Activated CD4-positive, alpha-beta memory T cell treated with anti-CD3 and anti-CD28 coated beads for 36 hours (primary cell): ENCODE results near the gene MYBBP1A. TPM values are rescaled to one million over a fixed set of nuclear protein-coding genes. Genes with fewer than 3 reads are reported as not detected.

ENCODE experiments used
- CTCF ChIA-PET: fragments of 350-600 bp; sonication (Branson Sonifier 250); formaldehyde crosslinking; loops from one replicate; lab custom pipeline; 2021; ENCODE audit warnings: antibody characterized with exemption, inconsistent platforms; lab: Charles Lee
- POLR2A ChIA-PET: fragments of 350-600 bp; sonication (Branson Sonifier 250); formaldehyde crosslinking; loops from one replicate; lab custom pipeline; 2021; ENCODE audit warnings: antibody characterized with exemption; lab: Charles Lee
- DNase-seq: peaks from one replicate; pipeline ENCODE4 v3.0.0-alpha.2; 2020
- H3K27ac Mint-ChIP-seq: one replicate; pipeline ENCODE4 v1.8.0; 2021; ENCODE audit warnings: mixed read lengths
- H3K27me3 Mint-ChIP-seq: one replicate; pipeline ENCODE4 v1.8.0; 2021; ENCODE audit warnings: mixed read lengths
- H3K36me3 Mint-ChIP-seq: one replicate; pipeline ENCODE4 v1.8.0; 2021; ENCODE audit warnings: mixed read lengths
- H3K4me1 Mint-ChIP-seq: one replicate; pipeline ENCODE4 v1.8.0; 2021; ENCODE audit warnings: low read depth, mixed read lengths
- H3K4me3 Mint-ChIP-seq: one replicate; pipeline ENCODE4 v1.8.0; 2021; ENCODE audit warnings: mild to moderate bottlenecking, mixed read lengths
- H3K9me3 Mint-ChIP-seq: one replicate; pipeline ENCODE4 v1.8.0; 2021; ENCODE audit warnings: mixed read lengths
- intact Hi-C: fragments of 100-400 bp; cut with micrococcal nuclease; formaldehyde crosslinking; loops from one replicate; pipeline ENCODE4 v1.15.1; 2023
- total RNA-seq, 2 experiments: library from RNA; stranded (reverse); gene quantifications; one replicate each; pipeline ENCODE4 v1.2.3, GENCODE V29; 2021

MYBBP1A gene
- total RNA-seq, 2 experiments from 2014 or later: 66.6 to 70.8 TPM

DNA sequence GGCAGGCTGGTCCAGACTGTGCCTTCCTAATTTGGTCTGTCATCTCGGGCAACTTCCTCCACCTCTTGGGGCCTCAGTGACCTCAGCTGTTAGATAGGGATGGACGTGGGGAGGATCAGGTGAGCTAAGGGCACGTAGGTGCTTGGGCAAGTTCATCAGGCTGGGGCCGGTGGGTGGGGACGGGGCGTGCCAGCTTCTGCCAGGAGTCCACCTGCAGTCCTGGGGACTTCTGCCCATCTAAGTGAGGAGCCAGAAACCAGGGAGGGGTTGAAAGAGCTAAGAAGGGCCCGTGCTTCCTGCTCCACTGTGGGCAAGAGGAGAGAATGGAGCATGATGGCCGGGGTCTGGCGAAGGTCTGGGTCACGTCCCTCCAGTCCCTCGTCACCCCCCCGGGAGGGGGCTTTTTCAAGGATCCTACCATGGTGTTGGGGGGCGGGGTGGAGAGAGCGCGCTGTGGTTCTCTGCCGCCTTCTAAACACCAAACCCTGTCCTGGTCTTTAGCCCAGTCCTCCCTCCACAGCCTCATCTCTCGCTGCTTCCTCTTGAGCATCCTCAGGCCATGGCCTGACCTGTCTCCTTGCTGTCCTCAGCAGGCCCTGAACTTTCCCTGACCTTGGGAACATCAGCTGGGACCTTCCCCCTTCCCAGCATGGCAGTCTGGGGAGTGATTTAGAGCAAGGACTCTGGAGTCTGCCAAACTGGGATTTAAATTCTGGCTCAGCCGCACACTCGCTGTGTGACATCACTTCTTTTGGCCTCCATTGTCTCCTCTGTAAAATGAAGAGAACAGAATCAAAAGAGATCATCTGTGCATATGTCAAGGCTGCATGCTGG, 34.9 kb downstream of the MYBBP1A start:
- ChIA-PET CTCF (interaction anchor here (0.6 kb wide), 1 partner anchor 34 kb away, joined by 3 read pairs; no protein-coding TSS in a partner anchor), POLR2A (no interaction called here)
- no peaks in the 10 kb centered on the region for H3K9me3 Mint-ChIP-seq

DNA sequence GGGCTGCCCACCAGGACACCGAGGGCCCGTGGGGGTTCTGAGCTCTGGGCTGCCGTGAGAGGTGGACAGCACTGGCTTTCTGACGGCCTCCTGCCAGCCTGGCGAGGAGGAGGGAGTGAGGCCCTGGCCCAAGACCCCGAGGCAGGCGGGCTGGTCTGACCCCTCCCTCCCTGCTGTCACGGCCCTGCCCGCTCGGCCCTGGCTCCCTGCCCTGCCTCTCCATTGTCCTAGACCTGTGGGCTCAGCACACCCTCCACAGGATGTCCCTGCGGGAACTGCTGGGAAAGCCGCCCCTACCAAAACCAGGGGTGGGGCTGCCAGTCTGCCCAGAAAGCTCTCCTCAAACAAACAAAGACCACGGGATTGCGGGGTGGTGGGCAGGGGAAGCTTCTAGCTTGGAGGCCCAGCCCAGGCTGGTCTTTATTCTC, 35.8 kb downstream of the MYBBP1A start:
- no peaks in the 10 kb centered on the region for H3K36me3 Mint-ChIP-seq
- no peak overlapping the region for H3K4me3 Mint-ChIP-seq
- no peaks in the 10 kb centered on the region for H3K27me3 Mint-ChIP-seq
- CTCF ChIA-PET: interaction anchor here (0.6 kb wide), 1 partner anchor 33 kb away, joined by 3 read pairs; no protein-coding TSS in a partner anchor
- H3K9me3 Mint-ChIP-seq: no peaks in the 10 kb centered on the region
- H3K27ac Mint-ChIP-seq: no peak overlapping the region
- POLR2A ChIA-PET: no interaction called here
- H3K4me1 Mint-ChIP-seq: no peaks in the 10 kb centered on the region
- intact Hi-C loops: no loop called here
- DNase-seq: no peak

More for the DNA sequence above, 34.9 kb downstream of the MYBBP1A start:
- no peak for DNase-seq
- Mint-ChIP-seq H3K27ac (no peak overlapping the region), H3K27me3 (no peaks in the 10 kb centered on the region), H3K4me1 (no peaks in the 10 kb centered on the region), H3K4me3 (no peak overlapping the region), H3K36me3 (no peaks in the 10 kb centered on the region)
- intact Hi-C loops: no loop called here

DNA sequence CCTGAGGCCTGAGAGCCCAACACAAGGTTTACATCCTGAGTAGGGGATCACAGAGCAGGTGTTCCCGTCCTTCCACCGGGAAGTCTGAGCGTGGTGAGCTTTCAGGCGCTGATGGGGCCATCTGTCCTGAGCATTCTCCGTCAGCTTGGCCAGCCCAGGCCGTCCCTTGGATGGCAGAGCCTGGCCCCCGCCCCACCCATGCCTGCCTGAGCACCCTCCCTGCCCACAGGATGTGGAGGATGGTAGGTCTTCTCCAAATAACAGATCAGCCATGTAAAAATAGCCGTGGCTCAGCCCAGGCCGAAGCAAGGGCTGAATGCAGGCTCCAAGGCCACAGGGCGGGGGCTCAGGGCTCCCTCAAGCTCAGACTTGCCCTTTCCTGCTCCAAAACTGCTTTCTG, 36.3 kb downstream of the MYBBP1A start:
- ChIA-PET POLR2A (no interaction called here), CTCF (interaction anchor here (0.6 kb wide), 1 partner anchor 586 kb away, joined by 3 read pairs; no protein-coding TSS in a partner anchor)
- Mint-ChIP-seq H3K27me3 (no peaks in the 10 kb centered on the region), H3K27ac (no peak overlapping the region), H3K36me3 (no peaks in the 10 kb centered on the region), H3K4me3 (no peak overlapping the region), H3K9me3 (no peaks in the 10 kb centered on the region), H3K4me1 (no peaks in the 10 kb centered on the region)
- DNase-seq: no peak
- intact Hi-C loops: no loop called here

DNA sequence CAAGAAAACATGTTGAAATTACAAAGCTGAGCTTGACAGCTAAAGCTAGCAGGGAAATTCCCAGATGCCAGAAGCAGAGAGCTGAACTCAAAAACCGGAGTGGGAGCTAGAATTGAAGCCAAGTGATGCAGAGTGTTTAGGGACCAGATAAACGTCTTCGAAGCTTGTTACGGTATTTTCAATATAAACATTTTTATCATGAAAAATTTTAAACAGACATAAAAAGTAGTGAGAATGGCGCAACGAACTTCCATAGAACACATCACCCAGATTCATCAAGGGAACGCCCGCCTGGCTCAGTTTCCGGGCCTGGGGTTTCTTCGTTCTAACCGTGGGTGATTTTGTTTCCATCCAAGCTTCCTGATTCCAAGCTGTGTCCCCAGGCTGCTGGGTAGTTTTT, 38.4 kb downstream of the MYBBP1A start:
- intact Hi-C loops: no loop called here
- H3K9me3 Mint-ChIP-seq: no peaks in the 10 kb centered on the region
- no peak overlapping the region for H3K4me3 Mint-ChIP-seq
- no peak for DNase-seq
- H3K27ac Mint-ChIP-seq: no peak overlapping the region
- no peaks in the 10 kb centered on the region for H3K36me3 Mint-ChIP-seq
- H3K4me1 Mint-ChIP-seq: no peaks in the 10 kb centered on the region
- ChIA-PET POLR2A (no interaction called here), CTCF (interaction anchor here (0.7 to 1.4 kb wide), 2 partner anchors 104 to 653 kb away, joined by 3 to 5 read pairs; no protein-coding TSS in a partner anchor)
- H3K27me3 Mint-ChIP-seq: no peaks in the 10 kb centered on the region

DNA sequence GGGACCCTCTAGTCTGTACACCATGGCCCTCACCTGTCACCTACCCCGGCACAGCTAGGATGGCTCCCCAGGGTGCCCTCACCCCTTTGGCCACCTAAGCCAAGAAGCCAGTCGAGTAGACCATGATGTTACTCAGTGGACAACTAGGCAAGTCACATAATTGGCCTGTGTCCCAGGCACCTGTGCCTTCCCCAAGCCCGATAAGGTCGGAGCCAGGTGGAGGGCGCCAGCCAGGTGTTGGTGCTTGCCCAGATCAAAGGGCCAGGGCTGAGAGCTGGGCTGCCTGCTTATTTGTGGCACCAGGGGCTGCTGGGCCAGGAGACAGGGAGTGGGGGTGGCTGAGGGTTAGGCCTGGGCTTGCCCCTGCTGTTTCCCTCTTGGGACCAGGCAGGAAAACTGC, 39.7 kb downstream of the MYBBP1A start:
- H3K27me3 Mint-ChIP-seq: no peaks in the 10 kb centered on the region
- no peak overlapping the region for H3K27ac Mint-ChIP-seq
- H3K4me1 Mint-ChIP-seq: no peaks in the 10 kb centered on the region
- no peaks in the 10 kb centered on the region for H3K36me3 Mint-ChIP-seq
- no peak overlapping the region for H3K4me3 Mint-ChIP-seq
- intact Hi-C loops: no loop called here
- no peak for DNase-seq
- H3K9me3 Mint-ChIP-seq: no peaks in the 10 kb centered on the region
- POLR2A ChIA-PET: interaction anchor here (0.6 kb wide), 1 partner anchor 107 kb away, joined by 3 read pairs; no protein-coding TSS in a partner anchor
- CTCF ChIA-PET: no interaction called here

DNA sequence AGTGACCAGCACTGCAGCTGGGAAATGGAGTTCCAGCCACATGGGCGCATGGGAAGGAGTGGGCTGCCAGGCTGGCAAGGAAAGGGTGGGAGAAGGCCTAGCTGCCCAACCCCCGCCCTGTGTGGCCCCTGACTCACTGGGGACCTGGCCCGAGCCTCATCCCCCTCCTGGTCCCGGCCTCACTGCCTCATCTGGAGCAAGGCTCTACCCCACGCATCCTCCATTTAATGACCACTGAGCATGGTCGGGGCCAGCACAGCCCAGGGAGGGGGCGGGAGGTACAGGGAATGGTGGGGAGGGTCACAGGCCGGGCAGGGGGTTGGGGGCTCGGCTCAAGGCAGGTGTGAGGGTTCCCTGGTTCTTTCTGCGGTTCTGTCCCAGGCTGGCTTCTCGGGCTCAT, 40.4 kb downstream of the MYBBP1A start:
- POLR2A ChIA-PET: no interaction called here
- CTCF ChIA-PET: no interaction called here

DNA sequence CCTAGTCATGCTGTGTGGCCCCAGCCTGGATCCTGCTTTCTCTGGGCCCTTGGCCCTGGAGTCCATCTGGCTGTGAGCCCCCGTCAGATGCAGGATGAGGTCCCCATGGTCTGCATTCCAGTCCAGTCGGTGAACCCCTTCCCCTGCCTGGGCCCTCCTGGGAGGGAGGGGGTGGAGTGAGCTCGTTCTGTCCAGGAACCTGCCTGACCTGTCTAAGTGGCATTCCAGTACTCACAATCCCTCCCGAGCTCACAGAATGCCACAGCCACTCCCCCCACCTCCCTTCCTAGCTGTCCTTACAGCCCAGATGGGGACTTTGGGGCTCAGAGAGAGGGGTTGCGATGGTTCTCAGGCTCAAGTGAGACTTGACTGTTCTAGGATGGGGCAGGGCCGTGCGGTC, 41.0 kb downstream of the MYBBP1A start:
- CTCF ChIA-PET: no interaction called here
- H3K9me3 Mint-ChIP-seq: no peaks in the 10 kb centered on the region

More for the DNA sequence above, 40.4 kb downstream of the MYBBP1A start:
- Mint-ChIP-seq H3K27me3 (no peaks in the 10 kb centered on the region), H3K4me1 (peaks cover under 1% of the 10 kb centered on the region), H3K36me3 (no peaks in the 10 kb centered on the region), H3K9me3 (no peaks in the 10 kb centered on the region), H3K27ac (no peak overlapping the region), H3K4me3 (no peak overlapping the region)
- intact Hi-C loops: no loop called here
- DNase-seq: no peak

DNA sequence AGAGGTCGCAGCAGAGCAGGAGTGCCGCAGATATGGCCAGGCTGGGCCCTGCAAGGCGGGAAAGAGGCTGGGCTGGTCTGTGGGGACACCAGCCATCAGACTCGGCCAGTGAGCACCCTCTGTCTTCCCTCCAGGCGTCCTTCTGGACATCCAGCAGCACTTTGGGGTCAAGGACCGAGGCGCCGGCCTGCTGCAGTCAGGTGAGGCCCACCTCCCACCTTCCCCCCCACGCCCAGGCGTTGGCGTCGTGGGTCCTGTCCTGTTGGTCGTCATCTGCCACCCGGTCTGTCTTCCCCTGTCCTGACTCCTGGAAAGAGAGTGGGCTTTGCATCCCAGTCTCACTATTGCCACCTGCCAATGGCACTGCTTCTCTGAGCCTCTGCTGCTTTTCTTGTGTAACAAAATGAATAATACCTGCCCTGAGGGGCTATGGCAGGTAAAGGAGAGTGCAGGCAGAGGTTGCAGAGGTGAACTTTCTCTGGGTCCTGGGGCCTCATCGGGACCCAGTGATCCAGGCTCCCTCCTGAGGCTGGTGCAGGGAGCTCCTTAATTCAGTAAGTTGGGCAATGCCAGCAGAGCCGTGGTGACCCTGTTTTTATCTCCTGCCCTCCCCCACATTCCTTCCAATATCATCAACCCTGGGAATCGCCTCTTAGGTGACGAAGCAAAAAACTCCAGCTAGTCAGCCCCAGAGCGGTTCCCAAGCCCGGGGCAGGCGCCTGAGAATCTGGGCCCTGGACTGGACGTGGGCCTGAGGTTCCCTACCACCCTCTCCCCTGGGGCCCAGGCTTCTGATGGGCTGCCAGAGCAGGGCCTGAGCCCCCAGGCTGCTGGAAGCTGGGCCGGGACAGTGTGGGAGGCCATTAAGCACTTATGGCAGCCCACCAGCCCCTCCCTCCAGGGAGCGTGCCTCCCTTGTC, 41.8 kb downstream of the MYBBP1A start:
- intact Hi-C loops: no loop called here
- Mint-ChIP-seq H3K4me3 (no peak overlapping the region), H3K27me3 (no peaks in the 10 kb centered on the region), H3K36me3 (no peaks in the 10 kb centered on the region), H3K4me1 (peaks cover 12% of the 10 kb centered on the region), H3K27ac (no peak overlapping the region), H3K9me3 (no peaks in the 10 kb centered on the region)
- CTCF ChIA-PET: no interaction called here
- DNase-seq: no peak
- POLR2A ChIA-PET: no interaction called here

More for the DNA sequence above, 41.0 kb downstream of the MYBBP1A start:
- POLR2A ChIA-PET: no interaction called here
- Mint-ChIP-seq H3K4me3 (no peak overlapping the region), H3K27me3 (no peaks in the 10 kb centered on the region), H3K27ac (no peak overlapping the region), H3K4me1 (peaks cover 6% of the 10 kb centered on the region), H3K36me3 (no peaks in the 10 kb centered on the region)
- DNase-seq: no peak
- intact Hi-C loops: no loop called here

DNA sequence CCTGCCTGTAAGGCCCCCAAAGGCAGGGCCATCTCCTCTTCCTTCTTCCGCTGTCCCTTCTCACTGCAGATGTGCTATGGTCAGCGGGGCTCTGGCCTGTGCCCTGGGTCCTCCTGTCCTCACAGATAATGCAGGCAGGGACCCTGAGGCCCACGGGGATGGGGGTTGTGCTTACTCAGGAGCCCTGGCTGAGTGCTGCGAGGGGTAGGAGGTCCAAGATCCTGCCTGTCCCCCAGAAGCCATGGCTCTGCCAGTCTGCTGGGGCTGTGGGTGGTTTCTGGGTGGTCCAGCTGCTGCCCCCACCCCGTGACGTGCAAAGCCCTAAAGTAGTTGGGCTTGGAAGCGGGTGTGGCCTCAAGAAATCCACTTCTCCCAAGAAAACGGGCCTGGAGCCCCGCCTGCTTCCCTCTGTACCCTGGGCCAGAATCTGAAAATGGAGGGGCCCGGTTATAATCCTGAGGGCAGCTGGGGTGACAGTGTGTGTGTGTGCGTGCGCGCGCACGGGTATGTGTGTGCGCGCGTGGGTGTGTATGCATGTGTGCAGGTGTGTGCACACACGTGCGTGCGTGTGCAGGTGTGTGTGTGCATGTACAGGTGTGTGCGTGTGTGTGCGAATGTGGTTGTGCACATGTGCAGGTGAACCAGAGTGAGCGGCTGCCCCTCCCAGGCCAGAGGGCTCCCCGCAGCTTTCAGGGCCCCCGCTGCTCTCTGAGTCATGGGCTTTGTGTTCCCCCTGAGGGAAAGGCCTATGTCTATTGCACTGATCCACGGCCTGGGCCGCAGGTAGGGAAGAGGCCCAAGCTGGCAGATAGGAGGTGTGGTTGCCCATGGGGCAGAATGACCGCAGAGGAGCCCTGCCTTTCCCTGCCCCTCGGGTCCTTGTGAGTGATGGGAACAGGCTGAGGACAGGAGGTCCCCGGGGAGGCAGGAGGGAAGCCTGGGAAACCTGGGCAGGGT, 42.8 kb downstream of the MYBBP1A start:
- no peak for DNase-seq
- Mint-ChIP-seq H3K36me3 (no peaks in the 10 kb centered on the region), H3K4me3 (no peak overlapping the region), H3K9me3 (no peaks in the 10 kb centered on the region), H3K27ac (no peak overlapping the region), H3K27me3 (peaks cover 1% of the 10 kb centered on the region), H3K4me1 (peaks cover 12% of the 10 kb centered on the region)
- POLR2A ChIA-PET: no interaction called here
- CTCF ChIA-PET: no interaction called here
- intact Hi-C loops: no loop called here

DNA sequence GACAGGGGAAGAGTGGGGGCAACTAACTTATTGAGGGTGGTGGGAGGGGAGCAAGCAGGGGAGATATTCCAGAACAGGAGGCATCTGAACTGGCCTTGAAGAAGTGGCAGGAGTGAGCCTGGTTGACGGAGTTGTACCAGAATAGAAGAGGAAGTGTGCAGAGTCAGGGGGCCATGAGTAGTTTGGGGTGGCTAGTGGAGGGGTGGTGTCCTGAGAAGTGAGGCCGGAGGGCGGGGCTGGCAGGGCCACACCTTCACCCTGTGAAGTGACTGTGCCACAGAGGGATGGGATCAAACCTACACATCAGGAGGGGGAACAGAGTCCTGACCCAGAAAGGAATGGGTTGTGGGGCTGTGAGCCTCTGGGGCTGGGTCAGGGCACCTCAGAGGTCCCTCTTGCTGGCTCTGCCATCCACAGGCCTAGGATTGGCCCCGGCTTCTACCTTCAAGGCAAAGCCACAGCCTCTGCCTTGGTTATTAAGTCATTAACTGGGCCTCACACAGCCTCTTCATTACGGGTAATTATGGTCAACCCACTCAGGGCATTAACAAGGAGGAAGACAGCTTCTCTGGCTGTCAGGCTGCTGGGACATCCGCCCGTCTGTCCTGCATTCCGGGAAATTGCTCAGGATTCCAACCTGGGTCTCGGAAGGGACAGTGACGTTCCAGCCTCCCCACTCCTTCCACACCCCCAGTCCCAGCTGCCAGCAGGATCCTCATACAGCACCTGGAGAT, 43.8 kb downstream of the MYBBP1A start:
- POLR2A ChIA-PET: no interaction called here

DNA sequence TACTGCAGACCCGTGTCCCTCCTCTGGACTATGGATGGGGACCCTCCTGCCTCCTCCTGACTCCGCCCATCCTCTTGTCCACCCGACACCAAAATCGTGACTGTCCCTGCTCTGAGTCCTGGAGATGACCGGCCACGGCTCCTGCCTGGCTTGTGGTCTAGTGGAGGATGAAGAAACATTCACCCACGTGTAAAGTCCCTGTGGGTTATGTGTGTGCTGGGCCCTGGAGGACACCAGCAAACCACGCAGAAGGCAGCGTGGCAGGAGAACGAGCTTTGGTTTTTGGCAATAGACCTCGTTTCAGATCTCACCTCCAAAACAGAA, 44.6 kb downstream of the MYBBP1A start:
- POLR2A ChIA-PET: no interaction called here
- CTCF ChIA-PET: no interaction called here
- intact Hi-C loops: no loop called here
- H3K27me3 Mint-ChIP-seq: peaks cover 2% of the 10 kb centered on the region
- DNase-seq: no peak
- no peak overlapping the region for H3K27ac Mint-ChIP-seq
- peaks cover 12% of the 10 kb centered on the region for H3K4me1 Mint-ChIP-seq
- no peaks in the 10 kb centered on the region for H3K9me3 Mint-ChIP-seq
- H3K36me3 Mint-ChIP-seq: no peaks in the 10 kb centered on the region
- no peak overlapping the region for H3K4me3 Mint-ChIP-seq

More for the DNA sequence above, 43.8 kb downstream of the MYBBP1A start:
- H3K27me3 Mint-ChIP-seq: peaks cover 2% of the 10 kb centered on the region
- H3K4me1 Mint-ChIP-seq: peaks cover 12% of the 10 kb centered on the region
- peak overlapping the region; percentile 23 for H3K27ac Mint-ChIP-seq
- H3K36me3 Mint-ChIP-seq: no peaks in the 10 kb centered on the region
- intact Hi-C loops: no loop called here
- no peak for DNase-seq
- H3K4me3 Mint-ChIP-seq: no peak overlapping the region
- CTCF ChIA-PET: no interaction called here
- H3K9me3 Mint-ChIP-seq: no peaks in the 10 kb centered on the region
